Non-pigmented ciliary epithelial cell (primary cell): ENCODE measurements around the gene STIM1.
"Not testable (repeated sequence)": the region's sequence is repeated elsewhere in the genome, so short reads cannot be mapped to it uniquely, and the experiment has no call there.

Experiments
- DNase-seq: peaks from one replicate; pipeline ENCODE4 v3.0.0-alpha.2; 2010; ENCODE audit warnings: low read depth

The STIM1 gene

DNA sequence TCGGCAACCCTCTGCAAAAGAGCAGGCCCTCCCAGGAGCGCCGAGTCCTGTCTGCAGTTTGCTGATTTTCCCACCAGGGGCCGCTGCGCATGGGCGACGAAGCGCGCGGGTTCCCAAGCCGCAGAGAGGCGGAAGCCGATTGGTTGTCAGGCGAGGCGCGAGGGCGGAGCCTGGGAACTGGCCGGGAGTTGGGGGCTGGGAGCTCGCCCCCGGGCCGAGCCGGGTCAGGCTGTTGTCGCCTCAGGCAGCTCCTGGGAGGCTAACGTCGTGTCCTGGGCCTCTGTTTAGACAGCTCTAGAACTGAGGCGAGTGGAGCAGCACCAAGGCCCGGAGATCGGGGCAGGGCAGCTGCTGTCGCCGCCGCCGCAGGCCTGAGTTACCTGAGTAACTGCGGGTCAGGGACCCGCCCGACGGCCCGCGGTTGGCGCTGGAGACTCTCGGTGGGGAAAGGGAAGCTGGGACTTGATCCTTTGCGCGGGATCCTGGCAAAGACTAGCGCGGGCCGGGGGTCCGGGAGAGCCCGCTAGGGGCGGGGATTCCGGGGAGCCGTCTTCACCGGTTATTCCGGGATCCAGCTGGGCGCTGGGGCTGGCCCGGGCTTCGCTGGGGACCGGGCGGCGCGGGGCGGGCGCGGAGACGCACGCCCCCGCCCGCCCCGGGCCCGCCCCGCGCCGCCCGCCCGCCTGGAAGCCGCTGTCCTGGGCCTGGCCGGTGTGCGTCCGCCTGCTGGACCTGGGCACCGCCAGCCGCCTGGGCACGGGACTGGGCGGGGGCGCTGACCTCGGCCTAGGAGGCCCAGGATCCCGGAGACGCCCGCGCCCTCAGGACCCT lies at the start of gene STIM1:
Gene STIM1 (plus strand): TSS at position 688 of the 831 bp plus-strand sequence. CDS start 607 bp downstream, outside the sequence.
- peak; percentile 62 for DNase-seq

GRCh38 chr11:3807909-3808860 lies 47.3 kb upstream of the STIM1 start, which contains the start of gene PGAP2:
PGAP2 (plus strand) TSS chr11:3808560; CDS start chr11:3811260, 2,700 bp downstream.
- no peak for DNase-seq

GRCh38 chr11:3808861-3809623 lies 46.4 kb upstream of the STIM1 start:
- DNase-seq = no peak

DNA sequence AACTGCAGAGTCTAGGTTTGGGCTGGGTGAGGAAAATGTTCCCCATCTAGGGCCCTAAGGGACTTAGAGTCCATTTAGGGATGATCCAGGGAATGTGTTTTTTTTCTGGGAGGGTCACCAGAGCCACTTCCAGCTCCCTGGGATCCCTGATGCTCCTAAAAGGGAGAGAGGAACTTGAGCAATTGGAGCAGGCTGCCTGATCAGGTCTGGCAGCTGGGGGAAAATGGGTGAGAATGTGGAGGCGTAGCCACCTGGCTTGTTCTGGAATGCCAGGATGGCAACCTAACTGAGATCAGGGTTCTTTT lies 45.9 kb upstream of the STIM1 start:
- DNase-seq = no peak

DNA sequence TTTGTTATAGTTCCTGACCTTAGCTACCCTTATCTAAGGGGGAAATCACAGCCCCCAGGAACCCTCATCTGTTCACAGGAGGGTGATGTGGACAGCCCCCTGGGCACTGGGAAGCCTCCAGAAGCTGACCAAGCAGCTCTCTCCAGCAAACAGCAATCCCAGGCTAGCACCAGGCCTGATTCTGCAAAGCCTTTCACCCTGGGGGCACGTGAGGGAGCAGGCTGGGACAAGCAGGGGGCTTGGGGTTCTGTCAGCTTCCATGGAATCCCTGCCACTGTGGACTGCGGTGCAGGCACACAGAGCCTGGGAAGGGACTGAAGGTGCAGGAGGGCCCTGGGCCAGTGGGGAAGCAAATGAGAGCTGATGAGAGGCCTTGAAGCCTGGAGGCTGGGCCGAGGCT lies 45.0 kb upstream of the STIM1 start:
- DNase-seq = no peak

- no peak for DNase-seq
Observed at GRCh38 chr11:3810951-3811350, 44.5 kb upstream of the STIM1 start.

GRCh38 chr11:3814832-3815231 lies 40.6 kb upstream of the STIM1 start:
- DNase-seq = not testable (repeated sequence)

- no peak for DNase-seq
Observed at GRCh38 chr11:3815845-3816244, 39.6 kb upstream of the STIM1 start.

DNA sequence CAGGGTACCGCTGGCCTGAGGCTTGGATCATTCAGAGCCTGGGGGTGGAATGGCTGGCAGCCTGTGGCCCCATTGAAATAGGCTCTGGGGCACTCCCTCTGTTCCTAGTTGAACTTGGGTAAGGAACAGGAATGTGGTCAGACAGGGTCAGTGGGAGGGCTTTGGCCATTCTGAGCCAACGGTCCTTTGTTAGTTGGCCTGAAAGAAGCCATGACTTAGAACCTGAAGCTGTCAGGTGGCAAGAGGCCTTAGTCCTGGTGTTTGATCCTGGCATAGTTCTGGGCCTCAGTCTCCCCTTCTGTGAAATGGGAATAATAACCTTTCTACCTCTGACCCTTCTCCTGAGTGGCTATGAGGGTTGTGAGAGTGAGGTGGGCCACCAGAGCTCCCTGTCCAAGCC lies 38.8 kb upstream of the STIM1 start:
- no peak for DNase-seq

DNA sequence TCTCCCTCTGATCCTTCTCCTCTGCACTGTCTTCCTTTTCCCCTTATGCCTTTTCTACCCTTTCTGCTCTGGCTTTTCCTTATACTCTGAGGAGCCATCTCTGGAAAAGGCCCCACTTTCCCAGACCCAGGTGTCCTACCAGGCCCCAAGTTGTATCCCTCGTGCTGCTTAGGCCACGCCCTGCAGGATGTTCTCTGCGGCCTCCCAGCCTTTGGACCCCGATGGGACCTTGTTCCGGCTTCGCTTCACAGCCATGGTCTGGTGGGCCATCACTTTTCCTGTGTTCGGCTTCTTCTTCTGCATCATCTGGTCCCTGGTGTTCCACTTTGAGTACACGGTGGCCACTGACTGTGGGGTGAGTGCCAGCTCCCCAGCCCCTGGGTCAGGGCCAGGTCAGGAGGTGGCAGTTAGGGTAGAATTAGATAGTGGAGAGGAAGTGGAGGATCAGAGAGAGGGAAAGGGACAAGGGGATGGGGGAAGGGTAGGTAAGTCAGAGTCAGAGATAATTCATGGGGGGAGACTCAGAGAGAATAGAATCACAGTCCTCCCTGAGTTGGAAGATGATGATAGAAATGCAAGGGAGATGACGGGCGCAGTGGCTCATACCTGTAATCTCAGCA lies 38.2 kb upstream of the STIM1 start:
- no peak for DNase-seq

GRCh38 chr11:3820971-3821370 lies 34.5 kb upstream of the STIM1 start:
- DNase-seq = no peak

DNA sequence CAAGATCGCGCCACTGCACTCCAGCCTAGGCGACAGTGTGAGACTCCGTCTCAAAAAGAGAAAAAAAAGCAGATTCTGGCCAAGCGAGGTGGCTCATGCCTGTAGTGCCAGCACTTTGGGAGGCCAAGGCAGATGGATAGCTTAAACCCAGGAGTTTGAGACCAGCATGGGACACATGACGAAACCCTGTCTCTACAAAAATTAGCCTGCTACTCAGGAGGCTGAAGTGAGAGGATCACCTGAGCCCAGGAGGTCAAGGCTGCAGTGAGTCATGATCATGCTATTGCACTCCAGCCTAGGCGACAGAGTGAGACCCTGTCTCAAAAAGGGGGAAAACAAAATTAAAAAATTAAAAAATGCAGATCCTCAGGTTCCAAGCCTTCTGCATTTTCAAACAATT lies 33.2 kb upstream of the STIM1 start:
- no peak for DNase-seq

DNA sequence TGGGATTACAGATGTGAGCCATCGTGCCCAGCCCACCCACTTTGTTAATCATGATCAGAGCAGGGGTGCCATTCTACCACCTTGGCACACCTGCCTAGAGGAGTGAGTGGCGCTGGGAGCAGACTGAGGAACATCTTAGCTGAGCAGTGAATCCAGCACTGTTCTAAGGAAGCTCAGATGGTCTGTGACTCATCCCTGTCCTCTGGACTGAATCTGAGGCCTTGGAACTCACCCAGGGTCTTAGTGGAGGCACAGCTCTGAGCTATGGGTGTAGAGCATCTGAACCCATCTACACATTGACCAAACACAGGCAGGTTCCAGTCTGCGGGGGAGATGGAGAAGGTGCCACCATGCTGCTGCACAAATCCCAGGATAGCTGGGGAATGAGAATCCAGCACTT lies 32.2 kb upstream of the STIM1 start:
- no peak for DNase-seq

GRCh38 chr11:3823762-3824506 lies 31.5 kb upstream of the STIM1 start:
- no peak for DNase-seq

- DNase-seq = no peak
Observed at GRCh38 chr11:3824714-3825472, 30.6 kb upstream of the STIM1 start.

GRCh38 chr11:3825473-3826154 lies 29.9 kb upstream of the STIM1 start:
- no peak for DNase-seq

- DNase-seq = no peak
Observed at GRCh38 chr11:3826721-3827120, 28.7 kb upstream of the STIM1 start.

- DNase-seq = no peak
Observed at GRCh38 chr11:3827434-3828186, 27.9 kb upstream of the STIM1 start.

- DNase-seq = no peak
Observed at GRCh38 chr11:3830088-3830487, 25.4 kb upstream of the STIM1 start.
